Measurements from ENCODE around the gene LRRTM3. TPM values are rescaled to one million over a fixed set of nuclear protein-coding genes. Genes with fewer than 3 reads are reported as not detected.

The LRRTM3 gene
- total RNA-seq, 4 donors from 2014 or later = not detected

DNA sequence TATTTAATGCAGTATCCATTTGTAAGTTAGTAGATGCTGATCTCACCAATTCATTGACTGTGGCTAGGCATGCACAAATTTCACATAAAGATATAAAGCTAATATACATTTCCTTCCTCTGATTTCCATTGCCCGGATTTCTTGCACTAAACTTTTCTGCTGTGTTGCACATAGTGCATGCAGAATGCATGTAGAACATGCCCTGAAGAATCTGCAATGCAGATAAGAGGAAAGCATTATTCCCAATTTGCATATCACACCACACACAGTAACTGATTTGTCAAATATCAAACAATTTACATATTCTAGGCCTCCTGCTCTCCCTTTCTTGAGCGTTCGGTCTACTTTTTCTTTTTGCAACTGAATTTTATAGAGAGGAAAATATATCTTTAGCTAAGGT lies 124.2 kb downstream of the LRRTM3 start:
- no peak for DNase-seq
- TF ChIP-seq, protein P1, sequence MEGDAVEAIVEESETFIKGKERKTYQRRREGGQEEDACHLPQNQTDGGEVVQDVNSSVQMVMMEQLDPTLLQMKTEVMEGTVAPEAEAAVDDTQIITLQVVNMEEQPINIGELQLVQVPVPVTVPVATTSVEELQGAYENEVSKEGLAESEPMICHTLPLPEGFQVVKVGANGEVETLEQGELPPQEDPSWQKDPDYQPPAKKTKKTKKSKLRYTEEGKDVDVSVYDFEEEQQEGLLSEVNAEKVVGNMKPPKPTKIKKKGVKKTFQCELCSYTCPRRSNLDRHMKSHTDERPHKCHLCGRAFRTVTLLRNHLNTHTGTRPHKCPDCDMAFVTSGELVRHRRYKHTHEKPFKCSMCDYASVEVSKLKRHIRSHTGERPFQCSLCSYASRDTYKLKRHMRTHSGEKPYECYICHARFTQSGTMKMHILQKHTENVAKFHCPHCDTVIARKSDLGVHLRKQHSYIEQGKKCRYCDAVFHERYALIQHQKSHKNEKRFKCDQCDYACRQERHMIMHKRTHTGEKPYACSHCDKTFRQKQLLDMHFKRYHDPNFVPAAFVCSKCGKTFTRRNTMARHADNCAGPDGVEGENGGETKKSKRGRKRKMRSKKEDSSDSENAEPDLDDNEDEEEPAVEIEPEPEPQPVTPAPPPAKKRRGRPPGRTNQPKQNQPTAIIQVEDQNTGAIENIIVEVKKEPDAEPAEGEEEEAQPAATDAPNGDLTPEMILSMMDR (IDR thresholded peaks at IDR 0.05) = no peak
- TF ChIP-seq POLR2A (IDR thresholded peaks at IDR 0.05) = no peak
- Histone ChIP-seq H3K4me3 (replicated peaks in 1 of 3) (no peak overlapping the region), H3K36me3 (no peaks in the 10 kb centered on the region), H3K4me1 (no peaks in the 10 kb centered on the region), H3K27me3 (no peaks in the 10 kb centered on the region), H3K27ac (no peak overlapping the region), H3K9me3 (no peaks in the 10 kb centered on the region)
- intact Hi-C loops (cut with DNase I) = no loop called here
- WGBS, 2 donors = 87 to 90% methylated on average over 3 of the region's 3 CpGs

- H3K9me3 ChIP-seq = no peaks in the 10 kb centered on the region
- DNase-seq = no peak
- intact Hi-C loops (cut with DNase I) = no loop called here
- H3K4me3 ChIP-seq (replicated peaks in 1 of 3) = no peak overlapping the region
- H3K36me3 ChIP-seq = no peaks in the 10 kb centered on the region
- H3K4me1 ChIP-seq = no peaks in the 10 kb centered on the region
- H3K27me3 ChIP-seq = no peaks in the 10 kb centered on the region
- H3K27ac ChIP-seq = no peak overlapping the region
- TF ChIP-seq POLR2A (IDR thresholded peaks at IDR 0.05) = no peak
- TF ChIP-seq, protein P1 (IDR thresholded peaks at IDR 0.05) = no peak
- 50 to 59% methylated on average over 5 of the region's 5 CpGs for WGBS, 2 donors
Measured at GRCh38 chr10:67050415-67050814, 124.6 kb downstream of the LRRTM3 start.

DNA sequence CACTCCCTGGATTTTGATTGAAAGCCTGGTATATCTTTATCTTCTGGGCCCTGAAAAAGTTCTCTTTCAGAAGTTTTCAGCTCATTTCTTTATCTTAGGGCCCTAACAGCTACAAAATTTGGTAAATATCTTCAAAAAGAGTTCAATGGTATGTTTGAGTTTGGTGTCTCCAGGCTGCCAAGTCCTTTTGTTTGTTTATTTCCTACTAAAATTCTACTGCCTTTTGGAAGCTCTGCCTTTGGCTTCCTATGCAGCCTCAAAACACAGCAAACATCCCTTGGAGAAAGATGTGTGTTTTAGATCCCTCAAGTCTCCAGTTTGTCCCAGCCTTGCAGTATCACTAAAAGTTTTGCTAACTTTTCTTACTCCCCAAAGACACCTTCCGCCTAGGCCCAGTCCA lies 146.8 kb downstream of the LRRTM3 start:
- H3K4me1 ChIP-seq = no peaks in the 10 kb centered on the region
- no peak overlapping the region for H3K27ac ChIP-seq
- no peaks in the 10 kb centered on the region for H3K9me3 ChIP-seq
- no peak for TF ChIP-seq POLR2A (IDR thresholded peaks at IDR 0.05)
- TF ChIP-seq, protein P1 (IDR thresholded peaks at IDR 0.05) = no peak
- no peak overlapping the region for H3K4me3 ChIP-seq (replicated peaks in 1 of 3)
- WGBS, 2 donors = 89 to 90% methylated on average over 1 of the region's 1 CpG
- intact Hi-C loops (cut with DNase I) = no loop called here
- H3K36me3 ChIP-seq = no peaks in the 10 kb centered on the region
- H3K27me3 ChIP-seq = no peaks in the 10 kb centered on the region
- no peak for DNase-seq

DNA sequence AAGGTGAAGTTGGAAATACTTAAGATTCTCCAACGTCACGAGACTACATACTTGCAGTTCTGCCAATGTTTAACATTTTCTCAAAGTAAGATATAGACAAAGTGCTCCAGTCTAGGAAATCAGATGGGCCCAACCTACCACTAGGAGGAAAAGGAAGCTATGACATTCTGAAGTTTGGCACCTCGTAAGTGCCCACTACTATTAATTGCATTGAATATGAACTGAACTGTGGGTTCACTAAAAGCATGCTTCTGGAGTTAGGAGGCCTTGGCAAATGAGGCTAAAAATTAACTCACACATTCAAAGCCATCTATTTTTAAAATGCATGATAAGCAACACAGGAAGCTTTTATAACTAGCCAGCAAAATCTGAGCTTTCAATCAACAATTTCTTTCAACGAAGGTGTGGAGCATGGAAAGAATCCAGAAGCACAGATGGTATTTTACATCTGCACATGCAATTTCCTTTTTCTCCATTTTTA lies 149.7 kb downstream of the LRRTM3 start:
- Histone ChIP-seq H3K4me3 (replicated peaks in 1 of 3) (no peak overlapping the region), H3K27ac (no peak overlapping the region), H3K9me3 (no peaks in the 10 kb centered on the region), H3K27me3 (no peaks in the 10 kb centered on the region), H3K4me1 (no peaks in the 10 kb centered on the region), H3K36me3 (no peaks in the 10 kb centered on the region)
- WGBS, 2 donors = 38 to 45% methylated on average over 4 of the region's 4 CpGs
- intact Hi-C loops (cut with DNase I) = no loop called here
- no peak for TF ChIP-seq POLR2A (IDR thresholded peaks at IDR 0.05)
- TF ChIP-seq, protein P1 (IDR thresholded peaks at IDR 0.05) = no peak
- no peak for DNase-seq

- intact Hi-C loops (cut with DNase I) = no loop called here
- DNase-seq = no peak
- H3K36me3 ChIP-seq = no peaks in the 10 kb centered on the region
- no peak overlapping the region for H3K4me3 ChIP-seq (replicated peaks in 1 of 3)
- H3K27ac ChIP-seq = no peak overlapping the region
- H3K27me3 ChIP-seq = no peaks in the 10 kb centered on the region
- H3K9me3 ChIP-seq = no peaks in the 10 kb centered on the region
- no peaks in the 10 kb centered on the region for H3K4me1 ChIP-seq
- TF ChIP-seq, protein P1 (IDR thresholded peaks at IDR 0.05) = no peak
- TF ChIP-seq POLR2A (IDR thresholded peaks at IDR 0.05) = no peak
Measured at GRCh38 chr10:67076144-67076543, 150.3 kb downstream of the LRRTM3 start.

All from thyroid gland (tissue), 4 donors.